GM18858 (cell line): Measurements from ENCODE around the gene RASD1.

ENCODE experiments used
- ATAC-seq: cut with Tn5 transposase; IDR thresholded peaks from one replicate; pipeline ENCODE4 v1.9.1; 2021; ENCODE audit not compliant: unreplicated experiment

RASD1 gene

GRCh38 chr17:17448076-17448475 is 48.1 kb downstream of the RASD1 start:
- no peak for ATAC-seq

- no peak for ATAC-seq
These were observed 48.9 kb downstream of the RASD1 start for GRCh38 chr17:17447264-17447663.

GRCh38 chr17:17446666-17447155 is 49.5 kb downstream of the RASD1 start:
- no peak for ATAC-seq

- ATAC-seq: no peak
These were observed 50.1 kb downstream of the RASD1 start for GRCh38 chr17:17445925-17446665.

GRCh38 chr17:17445296-17445924 is 50.8 kb downstream of the RASD1 start:
- ATAC-seq: no peak
